ENCODE results near the gene TERT. TPM values are rescaled to one million over a fixed set of nuclear protein-coding genes. Genes with fewer than 3 reads are reported as not detected.
"Not testable (repeated sequence)": the region's sequence is repeated elsewhere in the genome, so short reads cannot be mapped to it uniquely, and the experiment has no call there.

TERT gene
- total RNA-seq, 1 donor from 2014 or later, result not detected

DNA sequence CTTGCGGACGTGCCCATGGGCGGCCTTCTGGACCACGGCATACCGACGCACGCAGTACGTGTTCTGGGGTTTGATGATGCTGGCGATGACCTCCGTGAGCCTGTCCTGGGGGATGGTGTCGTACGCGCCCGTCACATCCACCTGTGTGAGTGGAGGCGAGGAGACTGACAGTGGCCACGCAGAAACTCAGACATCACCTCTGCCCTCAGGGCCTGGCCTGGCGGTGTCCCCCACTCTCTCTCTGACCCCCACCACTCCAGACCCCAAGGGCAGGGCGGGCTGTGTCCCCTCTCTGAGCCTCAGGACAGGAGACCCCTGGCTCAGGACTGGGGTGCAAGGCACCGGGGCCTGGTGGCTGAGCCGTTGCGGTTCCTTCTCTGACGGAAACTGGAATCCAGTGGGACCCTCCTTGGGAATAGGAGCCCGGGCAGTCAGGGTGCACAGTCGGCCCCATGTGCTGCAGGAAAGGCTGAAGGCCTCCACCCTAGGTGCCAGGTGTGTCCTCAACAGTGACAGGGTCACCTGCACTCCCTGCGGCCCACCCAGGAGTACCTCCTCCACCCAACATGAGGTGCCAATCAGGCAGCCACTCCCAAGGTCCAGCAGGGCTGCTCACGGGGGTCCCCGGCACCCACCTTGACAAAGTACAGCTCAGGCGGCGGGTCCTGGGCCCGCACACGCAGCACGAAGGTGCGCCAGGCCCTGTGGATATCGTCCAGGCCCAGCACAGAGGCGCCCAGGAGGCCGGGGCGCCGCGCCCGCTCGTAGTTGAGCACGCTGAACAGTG lies 16.0 kb downstream of the TERT start:
- DNase-seq (ENCODE audit: low spot score), result no peak

DNA sequence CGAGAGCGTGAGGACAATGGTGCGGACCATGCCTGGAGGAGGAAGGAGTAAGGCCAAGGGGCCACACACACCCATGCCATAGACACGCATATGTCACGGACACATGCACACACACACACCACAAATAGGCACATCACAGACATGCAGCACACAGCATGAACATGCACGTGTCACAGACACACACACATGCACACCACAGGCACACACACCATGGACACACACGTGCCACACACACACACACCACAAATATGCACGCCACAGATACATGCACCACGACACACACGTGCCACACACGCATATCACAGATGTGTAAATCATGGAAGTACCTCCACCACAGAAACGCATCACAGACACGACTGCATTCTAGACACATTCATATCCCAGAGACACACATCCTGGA lies 16.7 kb downstream of the TERT start:
- no peak for DNase-seq (ENCODE audit: low spot score)

DNA sequence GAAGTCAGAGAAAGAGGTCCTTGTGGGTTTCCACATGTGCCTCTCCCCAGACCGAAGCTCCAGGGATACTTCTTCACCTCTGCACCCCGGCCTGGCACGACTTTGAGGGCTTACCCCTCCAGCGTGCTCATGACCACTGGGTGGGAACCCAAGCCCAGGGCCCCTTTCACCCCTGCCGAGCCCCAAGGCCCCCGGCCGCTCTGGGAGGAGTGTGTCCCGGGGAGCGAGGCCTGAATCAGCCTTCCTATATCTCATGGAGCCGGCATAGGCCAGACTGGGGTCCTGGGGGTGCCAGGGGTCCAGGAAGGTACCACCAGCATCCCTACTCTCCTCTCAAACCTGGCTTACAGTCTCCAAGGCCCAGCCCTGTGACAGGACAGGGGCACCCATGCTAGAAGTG lies 17.1 kb downstream of the TERT start:
- no peak for DNase-seq (ENCODE audit: low spot score)

DNA sequence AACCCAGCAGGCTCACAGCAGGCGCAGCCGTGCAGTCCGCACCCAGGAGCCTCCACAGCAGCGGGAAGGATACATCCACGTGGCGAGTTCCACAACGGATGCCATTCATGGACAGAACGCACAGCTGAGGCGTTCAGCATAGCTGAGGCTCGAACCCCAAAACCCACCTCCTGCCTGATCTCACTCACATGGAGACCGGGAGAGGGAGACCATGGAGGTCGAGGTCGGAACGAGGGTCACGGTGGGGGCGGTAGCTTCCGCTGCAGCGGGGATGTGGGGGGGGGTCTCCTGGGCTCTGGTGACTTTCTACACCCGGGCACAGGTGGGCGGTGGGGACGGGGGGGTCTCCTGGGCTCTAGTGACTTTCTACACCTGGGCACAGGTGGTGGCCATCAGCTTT lies 17.5 kb downstream of the TERT start:
- no peak for DNase-seq (ENCODE audit: low spot score)

DNA sequence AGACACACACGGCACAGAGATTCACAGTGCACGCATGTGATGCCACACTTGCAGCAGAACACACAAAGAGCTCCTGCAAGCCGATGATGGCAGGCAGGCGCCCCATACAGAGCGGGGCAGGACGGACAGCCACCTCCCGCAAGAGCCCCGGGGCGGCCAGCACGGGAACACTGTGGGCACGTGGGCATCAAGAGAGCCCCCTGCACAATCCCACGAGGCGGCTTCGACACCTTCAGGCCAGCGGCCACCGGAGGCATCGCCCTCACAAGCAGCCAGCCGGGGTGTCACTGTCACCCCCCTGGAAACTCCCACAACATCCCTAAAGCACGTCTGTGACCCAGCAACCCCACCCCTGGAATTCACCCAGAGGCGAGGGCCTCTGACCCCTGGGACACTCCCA lies 17.9 kb downstream of the TERT start:
- DNase-seq (ENCODE audit: low spot score), result no peak

DNA sequence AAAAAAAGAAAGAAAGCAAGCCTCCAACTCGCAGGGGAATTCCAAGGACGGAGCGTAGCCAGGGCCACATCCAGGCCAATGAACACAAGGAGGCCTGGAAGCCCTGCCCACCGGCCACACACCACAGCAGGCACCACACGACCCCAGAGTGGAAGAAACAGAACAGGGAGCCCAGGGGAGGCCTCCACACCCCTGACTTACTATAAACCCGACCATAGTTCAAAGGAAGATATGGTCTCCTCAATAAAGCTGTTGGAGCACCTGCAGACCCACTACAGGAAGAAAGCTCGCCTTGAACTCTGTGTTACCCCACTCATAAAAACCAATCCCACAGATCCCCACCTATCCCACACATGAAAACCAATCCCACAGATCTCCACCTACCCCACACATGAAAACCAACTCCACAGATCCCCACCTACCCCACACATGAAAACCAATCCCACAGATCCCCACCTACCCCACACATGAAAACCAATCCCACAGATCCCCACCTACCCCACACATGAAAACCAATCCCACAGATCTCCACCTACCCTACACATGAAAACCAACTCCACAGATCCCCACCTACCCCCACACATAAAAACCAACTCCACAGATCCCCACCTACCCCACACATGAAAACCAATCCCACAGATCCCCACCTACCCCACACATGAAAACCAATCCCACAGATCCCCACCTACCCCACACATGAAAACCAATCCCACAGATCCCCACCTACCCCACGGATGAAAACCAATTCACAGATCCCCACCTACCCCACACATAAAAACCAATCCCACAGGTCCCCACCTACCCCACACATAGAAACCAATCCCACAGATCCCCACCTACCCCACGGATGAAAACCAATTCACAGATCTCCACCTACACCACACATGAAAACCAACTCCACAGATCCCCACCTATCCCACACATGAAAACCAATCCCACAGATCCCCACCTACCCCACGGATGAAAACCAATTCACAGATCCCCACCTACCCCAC lies 19.2 kb downstream of the TERT start:
- DNase-seq (ENCODE audit: low spot score), result not testable (repeated sequence)

DNA sequence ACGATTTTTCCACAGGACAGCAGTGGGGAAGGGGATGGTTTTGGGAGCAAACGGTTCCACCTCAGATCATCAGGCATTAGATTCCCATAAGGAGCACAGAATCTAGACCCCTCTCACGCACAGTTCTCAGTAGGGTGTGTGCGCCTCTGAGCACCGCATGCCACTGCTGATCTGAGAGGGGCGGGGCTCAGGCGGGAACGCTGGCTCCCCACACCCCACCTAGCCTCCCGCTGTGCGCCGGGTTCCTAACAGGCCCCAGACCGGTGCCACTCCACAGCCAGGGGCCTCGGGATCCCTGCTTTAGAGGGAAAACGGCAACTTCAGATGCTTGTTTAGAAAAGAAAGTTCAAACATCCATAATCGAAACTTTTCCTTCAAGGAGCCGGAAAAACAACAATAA lies 20.4 kb downstream of the TERT start:
- DNase-seq (ENCODE audit: low spot score), result no peak

DNA sequence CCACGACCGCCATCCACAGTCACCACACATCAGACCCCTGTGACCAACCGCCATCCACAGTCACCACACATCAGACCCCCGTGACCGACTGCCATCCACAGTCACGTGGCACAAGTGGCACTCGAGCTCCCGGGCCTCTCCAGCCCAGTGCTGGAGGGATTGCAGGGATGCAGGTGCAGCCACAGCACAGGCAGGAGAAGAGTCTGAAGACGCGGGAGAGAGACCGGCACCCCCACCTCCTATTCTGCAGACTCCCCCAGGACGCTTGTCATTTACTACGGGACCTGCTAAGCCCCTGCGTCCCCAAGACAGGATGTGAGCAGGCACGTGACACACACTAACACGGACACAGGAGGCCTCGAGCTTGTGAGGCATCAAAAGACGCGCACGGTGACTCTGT lies 21.1 kb downstream of the TERT start:
- DNase-seq (ENCODE audit: low spot score), result no peak

DNA sequence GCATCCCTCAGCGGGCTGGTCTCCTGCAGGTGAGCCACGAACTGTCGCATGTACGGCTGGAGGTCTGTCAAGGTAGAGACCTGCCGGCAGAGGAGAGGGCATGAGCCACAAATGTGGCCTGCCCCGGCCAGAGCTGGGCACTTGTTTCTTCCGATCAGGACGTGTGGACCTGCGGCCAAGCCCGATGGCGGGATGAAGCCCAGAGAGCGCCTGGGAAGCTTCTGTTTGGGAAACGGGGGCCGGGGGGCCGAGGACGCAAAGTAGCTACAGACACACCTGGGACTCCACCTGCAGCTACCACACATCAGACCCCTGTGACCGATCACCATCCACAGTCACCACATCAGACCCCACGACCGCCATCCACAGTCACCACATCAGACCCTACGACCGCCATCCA lies 22.7 kb downstream of the TERT start:
- no peak for DNase-seq (ENCODE audit: low spot score)

DNA sequence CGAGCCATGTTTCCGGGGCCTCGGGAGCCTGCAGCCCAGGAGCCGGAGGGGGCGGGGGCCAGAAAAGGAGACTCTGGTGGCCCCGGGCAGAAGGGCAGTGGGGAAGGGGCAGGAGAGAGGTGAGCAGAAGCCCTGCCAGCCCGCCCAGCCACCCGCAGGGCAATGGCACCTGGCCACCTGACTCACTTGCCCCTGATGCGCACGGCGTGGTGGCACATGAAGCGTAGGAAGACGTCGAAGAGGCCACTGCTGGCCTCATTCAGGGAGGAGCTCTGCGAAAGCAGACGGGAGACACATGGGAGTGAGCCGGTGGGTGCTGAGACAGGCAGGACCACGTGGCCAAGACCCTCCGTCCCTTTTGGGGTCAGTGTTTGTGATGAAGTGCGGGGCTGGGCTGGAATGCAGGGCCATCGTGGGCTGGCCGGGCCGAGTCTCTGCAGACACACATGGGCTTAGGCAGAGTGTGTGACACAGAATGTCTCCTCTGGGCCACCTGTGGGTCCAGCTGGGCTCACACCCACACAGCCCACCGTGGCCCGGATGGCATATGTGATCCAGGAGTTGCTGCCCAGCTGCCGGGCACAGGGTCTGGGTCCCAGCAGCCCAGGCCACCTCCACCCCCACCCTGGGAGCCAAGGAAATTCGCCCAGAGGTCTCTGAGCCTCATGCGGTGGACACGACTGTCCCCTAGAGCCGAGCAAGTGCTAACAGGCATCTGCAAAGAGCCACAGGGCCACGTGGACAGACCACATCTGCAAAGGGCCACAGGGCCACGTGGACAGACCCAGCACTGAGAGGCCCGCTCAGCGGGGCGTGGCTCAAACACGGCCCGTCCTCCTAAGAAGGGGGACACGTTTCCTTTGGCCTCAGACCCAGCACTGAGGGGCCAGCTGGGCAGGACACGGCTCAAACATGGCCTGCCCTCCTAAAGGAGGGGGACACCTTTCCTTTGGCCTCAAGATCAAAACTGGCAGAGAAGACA lies 23.6 kb downstream of the TERT start:
- no peak for DNase-seq (ENCODE audit: low spot score)

DNA sequence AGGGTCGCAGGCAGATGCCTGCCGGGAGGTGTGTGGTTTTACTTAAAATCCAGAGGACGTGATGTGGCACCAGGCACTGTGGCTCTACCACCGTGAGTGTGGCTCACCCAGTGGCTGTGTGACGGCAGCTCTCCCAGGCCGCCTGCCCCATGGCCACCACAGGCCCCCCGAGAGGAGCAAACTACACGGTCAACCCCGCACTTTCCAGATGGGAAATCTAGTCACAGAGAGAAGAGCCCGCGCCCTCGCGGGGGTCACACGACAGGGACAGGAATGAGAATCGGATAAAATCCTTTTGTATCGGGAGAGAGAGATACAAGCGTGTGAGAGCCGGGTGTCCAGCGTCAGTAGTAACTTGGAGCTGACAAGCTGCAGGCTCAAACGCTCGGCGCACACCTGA lies 24.4 kb downstream of the TERT start:
- DNase-seq (ENCODE audit: low spot score), result no peak

DNA sequence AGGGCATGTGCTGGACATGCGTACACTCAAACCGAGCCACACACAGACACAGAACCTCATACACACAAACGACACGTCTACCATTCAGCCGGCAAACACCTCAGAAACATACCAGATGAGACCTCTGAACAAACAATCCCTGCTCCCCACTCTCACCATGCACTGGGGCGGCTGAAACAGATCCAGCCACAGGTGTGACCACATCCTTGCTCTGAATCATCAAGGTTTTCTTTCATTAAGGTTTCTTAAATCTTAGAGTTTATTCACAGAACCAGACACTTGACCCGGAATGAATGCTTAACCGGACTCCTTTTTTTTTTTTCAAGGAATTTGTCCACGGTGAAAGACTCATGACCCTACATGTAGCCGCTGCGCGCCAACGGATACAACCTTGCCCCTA lies 26.2 kb downstream of the TERT start:
- DNase-seq (ENCODE audit: low spot score), result no peak

DNA sequence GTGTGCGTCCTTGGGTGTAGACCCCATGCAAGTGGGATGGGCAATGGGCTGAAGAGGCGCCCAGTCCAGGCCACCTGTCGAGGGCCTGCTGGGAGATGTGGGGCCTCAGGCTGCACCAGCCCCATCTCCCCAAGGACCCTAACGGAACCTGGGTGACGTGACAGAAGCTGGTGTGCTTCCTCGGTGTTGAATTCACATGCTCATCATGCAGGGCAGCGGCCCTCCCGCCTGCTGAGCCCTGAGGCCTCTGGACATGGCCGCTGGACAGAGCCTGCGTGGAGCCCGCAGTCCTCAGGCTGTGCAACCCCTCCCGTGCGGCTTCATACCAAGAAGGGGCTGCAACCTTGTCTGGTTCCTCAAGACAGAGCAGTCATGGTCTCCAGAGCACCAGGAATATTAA lies 26.8 kb downstream of the TERT start:
- no peak for DNase-seq (ENCODE audit: low spot score)

DNA sequence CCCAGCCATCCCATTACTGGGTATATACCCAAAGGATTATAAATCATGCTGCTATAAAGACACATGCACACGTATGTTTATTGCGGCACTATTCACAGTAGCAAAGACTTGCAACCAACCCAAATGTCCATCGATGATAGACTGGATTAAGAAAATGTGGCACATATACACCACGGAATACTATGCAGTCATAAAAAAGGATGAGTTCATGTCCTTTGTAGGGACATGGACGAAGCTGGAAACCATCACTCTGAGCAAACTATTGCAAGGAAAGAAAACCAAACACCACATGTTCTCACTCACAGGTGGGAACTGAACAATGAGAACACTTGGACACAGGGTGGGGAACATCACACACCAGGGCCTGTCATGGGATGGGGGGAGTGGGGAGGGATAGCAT lies 27.4 kb downstream of the TERT start:
- not testable (repeated sequence) for DNase-seq (ENCODE audit: low spot score)

DNA sequence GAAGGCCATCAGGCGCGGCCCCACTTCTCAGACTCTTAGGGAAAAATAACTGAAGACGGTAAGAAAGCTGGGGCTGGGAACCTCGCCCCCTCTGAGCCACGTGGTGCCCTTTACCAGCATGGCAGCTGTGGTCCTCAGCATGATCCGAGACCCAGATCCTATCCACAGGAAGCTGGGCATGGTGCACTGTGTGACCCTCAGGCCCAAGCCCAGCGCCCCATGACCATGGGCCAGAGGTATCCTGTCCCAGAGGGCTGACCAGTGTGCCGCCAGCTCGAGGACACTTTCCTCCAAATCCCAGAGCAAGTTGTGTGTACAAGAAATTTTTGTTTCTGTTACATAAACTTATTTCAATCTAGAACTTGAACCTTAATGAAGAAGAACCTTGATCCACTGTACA lies 28.1 kb downstream of the TERT start:
- no peak for DNase-seq (ENCODE audit: low spot score)

DNA sequence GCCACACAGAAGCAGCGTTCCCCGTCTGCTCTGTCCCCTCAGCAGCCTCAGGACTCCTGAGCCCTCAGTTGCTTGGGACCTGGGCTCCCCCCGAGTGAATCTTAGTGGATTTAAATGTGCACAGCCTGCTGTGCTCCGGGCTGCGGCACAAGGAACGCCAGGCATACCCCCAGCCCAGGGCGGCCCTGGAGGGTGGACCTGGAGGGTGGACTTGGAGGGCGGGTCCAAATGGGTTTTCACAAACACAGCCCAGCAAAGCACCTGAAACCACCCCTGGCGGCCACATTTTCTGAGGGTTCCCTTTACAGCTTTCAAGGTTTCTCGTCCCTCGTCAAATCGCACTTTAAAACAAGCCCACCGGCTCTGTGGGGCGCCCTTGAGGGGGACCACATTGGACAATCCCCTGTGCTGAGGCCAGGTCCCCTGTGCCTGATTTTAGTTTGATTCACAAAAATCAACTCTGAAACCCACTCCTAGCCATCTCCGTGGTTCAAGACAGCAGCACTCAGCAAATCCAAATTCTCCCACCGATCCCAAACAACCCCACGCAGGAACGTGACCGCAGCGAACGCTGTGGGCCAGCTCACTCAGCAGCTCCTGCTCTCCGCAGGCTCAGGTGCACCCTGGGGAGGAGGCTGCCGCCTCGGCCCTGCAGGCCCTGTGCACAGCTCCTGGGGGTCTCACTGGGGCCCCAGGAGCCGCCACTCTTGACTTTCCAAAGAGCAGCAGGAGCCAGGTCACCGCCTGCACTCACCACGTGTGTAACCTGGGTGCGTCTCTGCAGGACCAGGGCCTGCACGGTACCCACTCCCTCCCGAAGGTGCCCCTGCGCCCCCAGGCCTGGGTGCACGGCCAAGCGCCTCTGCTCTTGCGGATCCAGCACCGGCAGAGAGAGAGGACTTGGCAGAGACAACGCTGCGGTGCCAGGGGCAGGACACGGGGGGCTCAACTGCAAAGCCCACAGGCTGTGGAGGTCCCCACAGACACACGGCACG lies 29.1 kb downstream of the TERT start:
- no peak for DNase-seq (ENCODE audit: low spot score)

DNA sequence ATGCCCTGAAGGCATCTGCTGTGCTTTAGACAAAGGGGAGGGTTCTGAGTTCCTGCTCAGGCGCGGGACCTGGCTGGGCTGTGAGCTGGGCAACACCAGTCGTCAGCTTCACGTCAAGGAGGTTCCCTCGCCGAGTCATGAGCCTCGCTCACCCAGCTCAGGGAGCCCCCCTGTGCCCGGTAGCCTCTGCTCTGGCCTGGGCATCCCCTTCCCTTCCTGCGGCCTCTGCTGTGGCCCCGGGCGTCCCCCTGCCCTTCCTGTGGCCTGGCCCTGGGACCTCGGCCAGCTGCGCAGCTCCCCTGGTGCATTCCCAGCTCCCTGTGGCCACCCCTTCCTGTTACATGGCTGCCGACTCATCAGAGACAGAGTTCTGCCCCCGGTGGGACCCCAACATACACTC lies 29.8 kb downstream of the TERT start:
- DNase-seq (ENCODE audit: low spot score), result no peak

DNA sequence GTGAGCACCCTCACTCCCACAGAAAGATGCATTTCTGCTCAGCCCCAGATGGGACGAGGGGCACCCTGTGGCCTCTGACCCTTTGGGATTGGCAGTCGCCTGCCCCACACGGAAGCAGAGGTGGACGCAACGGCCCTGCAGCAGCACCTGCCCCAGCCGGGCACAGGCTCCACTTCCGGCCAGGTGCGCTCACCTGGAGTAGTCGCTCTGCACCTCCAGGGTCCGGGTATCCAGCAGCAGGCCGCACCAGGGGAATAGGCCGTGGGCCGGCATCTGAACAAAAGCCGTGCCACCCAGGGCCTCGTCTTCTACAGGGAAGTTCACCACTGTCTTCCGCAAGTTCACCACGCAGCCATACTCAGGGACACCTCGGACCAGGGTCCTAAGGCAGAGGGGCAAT lies 30.7 kb downstream of the TERT start:
- no peak for DNase-seq (ENCODE audit: low spot score)

DNA sequence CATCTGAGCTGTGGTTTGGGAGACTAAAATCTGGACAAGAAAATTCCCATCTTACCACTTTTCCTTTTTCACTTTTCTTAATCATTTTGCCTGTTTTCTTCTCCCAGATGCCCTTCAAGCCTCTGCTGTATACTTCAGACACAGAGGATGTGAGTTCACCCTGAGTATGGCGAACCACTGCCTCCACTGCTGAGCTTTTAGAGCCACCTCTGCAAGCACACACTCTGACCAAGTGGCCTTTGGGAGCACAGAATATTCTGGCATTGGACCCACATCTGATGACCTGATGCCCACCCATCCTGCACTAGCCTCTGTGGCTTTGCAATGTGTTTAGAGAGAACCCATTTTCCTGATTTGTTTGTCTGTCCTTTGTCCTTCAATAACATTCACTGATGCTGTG lies 32.5 kb downstream of the TERT start:
- DNase-seq (ENCODE audit: low spot score), result no peak

DNA sequence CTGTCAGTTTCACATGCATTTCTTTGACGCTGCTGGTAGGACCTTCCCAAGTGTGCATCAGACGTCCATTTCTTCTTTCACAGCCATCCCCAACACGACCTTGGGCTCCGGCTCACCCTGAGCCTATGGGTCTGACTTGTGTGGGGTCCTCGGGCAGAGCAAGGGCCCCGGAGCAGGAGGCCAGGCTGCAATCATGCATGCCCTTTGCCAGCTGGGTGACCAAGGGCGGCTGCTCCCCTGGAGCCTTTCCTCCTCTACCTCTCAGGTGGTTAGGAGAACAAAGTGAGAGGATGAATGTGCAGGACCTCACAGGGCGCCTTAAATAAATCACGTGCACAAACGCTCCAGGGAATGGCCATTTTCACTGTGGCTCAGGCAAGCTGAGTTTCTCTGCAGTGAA lies 33.2 kb downstream of the TERT start:
- DNase-seq (ENCODE audit: low spot score), result no peak

Data from umbilical cord (tissue), 2 donors.